RWPE2 (cell line): Measurements from ENCODE around the gene RAB24.

ENCODE experiments used
- ATAC-seq: fragments of 200-7000 bp; cut with Tn5 transposase; 3 replicates; pipeline ENCODE4 v1.9.1; 2021; ENCODE audit warnings: low read depth
- DNase-seq: peaks from one replicate; pipeline ENCODE4 v3.0.0-alpha.2; 2020; ENCODE audit warnings: low spot score
- H3K27ac ChIP-seq: fragments of 450-650 bp; 2 replicates; pipeline ENCODE4 v1.5.1; 2017; ENCODE audit warnings: mild to moderate bottlenecking; ENCODE audit not compliant: poor library complexity, severe bottlenecking
- H3K27me3 ChIP-seq: fragments of 250-450 bp; sonication (Bioruptor Pico); 2 replicates; pipeline ENCODE4 v1.5.1; 2021; ENCODE audit warnings: mild to moderate bottlenecking, moderate library complexity; ENCODE audit not compliant: insufficient read depth, poor library complexity, severe bottlenecking
- H3K36me3 ChIP-seq: fragments of 250-450 bp; sonication (Bioruptor Pico); 2 replicates; pipeline ENCODE4 v1.5.1; 2020; ENCODE audit warnings: low read depth, mild to moderate bottlenecking, moderate library complexity
- H3K4me1 ChIP-seq: fragments of 250-450 bp; sonication (Bioruptor Pico); 2 replicates; pipeline ENCODE4 v1.5.1; 2021; ENCODE audit warnings: mild to moderate bottlenecking, moderate library complexity; ENCODE audit not compliant: insufficient read depth, poor library complexity, severe bottlenecking
- H3K4me3 ChIP-seq: fragments of 250-450 bp; sonication (Bioruptor Pico); 2 replicates; pipeline ENCODE4 v1.5.1; 2021; ENCODE audit warnings: mild to moderate bottlenecking, moderate library complexity; ENCODE audit not compliant: severe bottlenecking
- H3K9me3 ChIP-seq: fragments of 250-450 bp; sonication (Bioruptor Pico); 2 replicates; pipeline ENCODE4 v1.5.1; 2021; ENCODE audit warnings: mild to moderate bottlenecking, moderate library complexity; ENCODE audit not compliant: severe bottlenecking
- CTCF ChIP-seq: fragments of 450-650 bp; IDR thresholded peaks from one replicate; pipeline ENCODE4 v1.5.1; 2017; ENCODE audit warnings: mild to moderate bottlenecking, moderate library complexity; ENCODE audit not compliant: poor library complexity, severe bottlenecking

Gene RAB24

GRCh38 chr5:177300236-177300880 is 3.2 kb downstream of the RAB24 start:
- peaks cover 37% of the 10 kb centered on the region for H3K36me3 ChIP-seq
- TF ChIP-seq CTCF, result no peak
- no peak for DNase-seq
- H3K4me3 ChIP-seq, result no peak overlapping the region
- H3K27me3 ChIP-seq, result no peaks in the 10 kb centered on the region
- peak; percentile 3; the same call in 1 of the 3 replicates for ATAC-seq
- peak overlapping the region; percentile 75 for H3K27ac ChIP-seq
- peaks cover 28% of the 10 kb centered on the region for H3K4me1 ChIP-seq
- H3K9me3 ChIP-seq, result no peaks in the 10 kb centered on the region

- Histone ChIP-seq H3K9me3 (no peaks in the 10 kb centered on the region), H3K4me1 (peaks cover 28% of the 10 kb centered on the region), H3K27ac (peak overlapping the region; percentile 75), H3K27me3 (no peaks in the 10 kb centered on the region), H3K4me3 (no peak overlapping the region), H3K36me3 (peaks cover 37% of the 10 kb centered on the region)
- no peak for TF ChIP-seq CTCF
- DNase-seq (no peak), ATAC-seq (no peak)
Observed at GRCh38 chr5:177299697-177300096, 3.8 kb downstream of the RAB24 start.

- peaks cover 54% of the 10 kb centered on the region for H3K36me3 ChIP-seq
- H3K4me1 ChIP-seq, result peaks cover 28% of the 10 kb centered on the region
- no peak for DNase-seq
- H3K27ac ChIP-seq, result no peak overlapping the region
- no peak for TF ChIP-seq CTCF
- no peaks in the 10 kb centered on the region for H3K27me3 ChIP-seq
- no peak for ATAC-seq
- no peaks in the 10 kb centered on the region for H3K9me3 ChIP-seq
- no peak overlapping the region for H3K4me3 ChIP-seq
Observed at GRCh38 chr5:177297922-177298321, 5.6 kb downstream of the RAB24 start.

- Histone ChIP-seq H3K27me3 (no peaks in the 10 kb centered on the region), H3K36me3 (peaks cover 68% of the 10 kb centered on the region), H3K4me1 (peaks cover 16% of the 10 kb centered on the region), H3K9me3 (no peaks in the 10 kb centered on the region), H3K4me3 (no peak overlapping the region), H3K27ac (no peak overlapping the region)
- no peak for TF ChIP-seq CTCF
- no peak for DNase-seq
- ATAC-seq, result no peak
Observed at GRCh38 chr5:177296581-177296980, 6.9 kb downstream of the RAB24 start.

- DNase-seq (no peak), ATAC-seq (no peak)
- Histone ChIP-seq H3K4me1 (peaks cover 9% of the 10 kb centered on the region), H3K9me3 (no peaks in the 10 kb centered on the region), H3K27ac (no peak overlapping the region), H3K4me3 (no peak overlapping the region), H3K27me3 (no peaks in the 10 kb centered on the region), H3K36me3 (peaks cover 71% of the 10 kb centered on the region)
- no peak for TF ChIP-seq CTCF
Observed at GRCh38 chr5:177295924-177296323, 7.6 kb downstream of the RAB24 start.
